Subcutaneous adipose tissue (tissue), 4 donors: ENCODE measurements around the gene GUCA1A. TPM values are rescaled to one million over a fixed set of nuclear protein-coding genes. Genes with fewer than 3 reads are reported as not detected.

Source experiments
- CTCF ChIP-seq: fragments of 450-650 bp; IDR thresholded peaks from one replicate; pipeline ENCODE4 v1.5.1; 2016; ENCODE audit warnings: low read depth, mild to moderate bottlenecking, control low read depth, antibody characterized with exemption, moderate library complexity
- total RNA-seq, 4 donors: library from RNA; depleted of rRNA; stranded (reverse); fragments of >200 nt; gene quantifications; one replicate each; pipeline ENCODE4 v1.1.0, GENCODE V29; 2016

Gene GUCA1A
- total RNA-seq, 4 donors from 2014 or later: not detected

GRCh38 chr6:42131531-42131930 lies 41.6 kb upstream of the GUCA1A start:
- TF ChIP-seq CTCF: no peak

DNA sequence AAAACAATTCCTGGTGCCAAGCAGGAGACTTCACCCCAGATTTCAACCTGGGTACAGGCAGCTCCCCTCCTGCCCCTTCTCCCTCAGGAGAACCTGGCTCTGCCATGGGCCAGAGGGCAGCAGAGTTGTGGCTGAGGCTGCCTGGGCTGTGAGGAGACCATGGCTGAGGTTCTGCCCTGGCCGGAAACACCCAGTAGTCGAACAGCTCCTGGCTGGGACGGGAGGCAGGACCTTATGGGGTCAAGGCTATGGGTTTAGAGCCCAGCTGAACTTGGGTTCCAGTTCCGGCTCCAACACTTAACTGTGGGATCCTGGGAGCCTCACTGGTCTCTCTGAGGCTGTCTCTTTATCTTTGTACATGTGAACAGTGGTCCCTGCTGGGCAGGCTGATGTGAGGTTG lies 39.2 kb upstream of the GUCA1A start:
- TF ChIP-seq CTCF: no peak

- TF ChIP-seq CTCF: no peak
Observed at GRCh38 chr6:42135161-42135560, 38.0 kb upstream of the GUCA1A start.

- no peak for TF ChIP-seq CTCF
Observed at GRCh38 chr6:42135722-42136121, 37.4 kb upstream of the GUCA1A start.

DNA sequence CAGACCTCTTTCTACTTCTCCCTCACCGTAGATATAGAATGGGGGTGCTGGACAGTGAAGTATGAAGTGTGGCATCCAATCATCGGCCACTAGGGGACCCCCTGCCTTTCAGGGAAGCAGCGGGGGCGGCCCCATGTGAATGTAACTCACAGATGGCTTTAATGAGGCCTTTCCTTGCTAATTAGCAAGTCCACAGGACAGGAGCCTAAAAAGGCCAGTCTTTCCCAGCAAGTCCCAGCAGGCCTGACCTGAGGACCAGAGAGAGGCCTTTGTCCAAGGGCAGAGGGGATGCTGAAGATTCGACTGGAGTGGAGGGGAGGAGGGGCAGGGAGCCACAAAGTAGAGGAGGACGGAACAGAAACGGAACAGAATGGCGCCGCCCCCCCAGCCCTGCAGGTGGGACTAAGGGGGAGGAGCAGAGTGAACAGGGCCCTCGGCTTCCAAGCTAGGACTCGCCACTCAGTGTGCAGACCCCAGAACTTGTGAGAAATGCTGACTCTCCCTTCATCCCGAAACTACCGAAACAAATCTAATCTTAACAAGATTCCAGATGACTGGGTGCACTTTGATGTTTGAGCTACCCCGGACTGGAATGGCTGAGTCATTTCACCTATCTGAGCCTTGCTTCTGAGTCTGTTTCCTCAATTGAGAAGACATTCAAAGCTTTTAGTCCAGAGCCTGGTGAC lies 36.5 kb upstream of the GUCA1A start:
- TF ChIP-seq CTCF: no peak

GRCh38 chr6:42137194-42137753 lies 35.9 kb upstream of the GUCA1A start:
- no peak for TF ChIP-seq CTCF

- no peak for TF ChIP-seq CTCF
Observed at GRCh38 chr6:42138190-42138589, 35.0 kb upstream of the GUCA1A start.
